NCI-H1694 (cell line): Measurements from ENCODE around the gene XPO5.
"Not testable (repeated sequence)": the region's sequence is repeated elsewhere in the genome, so short reads cannot be mapped to it uniquely, and the experiment has no call there.

Experiments
- DNase-seq: peaks from one replicate; lab custom pipeline; 2025; lab: John Stamatoyannopoulos, UW

The XPO5 gene

DNA sequence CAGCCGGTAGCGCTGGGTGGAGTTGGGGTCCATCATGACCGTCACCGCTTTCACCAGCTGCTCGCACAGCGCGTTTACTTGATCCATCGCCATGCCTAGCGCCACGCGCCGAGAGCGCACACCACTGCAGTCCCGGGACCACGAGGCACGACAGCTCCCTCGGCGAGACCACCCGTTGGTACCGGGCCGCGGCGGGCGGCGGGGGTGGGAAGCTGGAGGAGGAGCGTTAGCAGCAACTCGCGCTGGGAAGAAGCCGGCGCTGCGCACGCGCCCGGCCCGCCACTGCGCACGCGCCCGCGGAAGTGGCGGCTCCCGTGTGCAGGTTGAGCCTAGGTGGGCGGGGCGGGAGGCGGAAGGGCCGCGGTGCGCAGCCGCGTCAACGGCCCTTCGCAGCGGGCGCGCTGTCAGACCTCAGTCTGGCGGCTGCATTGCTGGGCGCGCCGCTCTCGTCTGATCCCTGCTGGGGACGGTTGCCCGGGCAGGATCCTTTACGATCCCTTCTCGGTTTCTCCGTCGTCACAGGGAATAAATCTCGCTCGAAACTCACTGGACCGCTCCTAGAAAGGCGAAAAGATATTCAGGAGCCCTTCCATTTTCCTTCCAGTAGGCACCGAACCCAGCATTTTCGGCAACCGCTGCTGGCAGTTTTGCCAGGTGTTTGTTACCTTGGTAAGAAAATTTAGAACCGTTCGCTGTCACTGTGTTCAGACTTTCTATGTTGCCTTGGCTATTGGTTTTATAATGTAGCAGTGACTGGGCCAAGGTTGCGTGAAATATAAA lies at the start of gene XPO5, which contains the start of gene POLH:
XPO5 (minus strand) TSS at position 267 of the 780 bp plus-strand sequence; CDS start at position 93, 174 bp downstream.
POLH (plus strand) TSS at position 414 of the 780 bp plus-strand sequence. CDS start 6,135 bp downstream, outside the sequence.
- DNase-seq: peak; percentile 73

DNA sequence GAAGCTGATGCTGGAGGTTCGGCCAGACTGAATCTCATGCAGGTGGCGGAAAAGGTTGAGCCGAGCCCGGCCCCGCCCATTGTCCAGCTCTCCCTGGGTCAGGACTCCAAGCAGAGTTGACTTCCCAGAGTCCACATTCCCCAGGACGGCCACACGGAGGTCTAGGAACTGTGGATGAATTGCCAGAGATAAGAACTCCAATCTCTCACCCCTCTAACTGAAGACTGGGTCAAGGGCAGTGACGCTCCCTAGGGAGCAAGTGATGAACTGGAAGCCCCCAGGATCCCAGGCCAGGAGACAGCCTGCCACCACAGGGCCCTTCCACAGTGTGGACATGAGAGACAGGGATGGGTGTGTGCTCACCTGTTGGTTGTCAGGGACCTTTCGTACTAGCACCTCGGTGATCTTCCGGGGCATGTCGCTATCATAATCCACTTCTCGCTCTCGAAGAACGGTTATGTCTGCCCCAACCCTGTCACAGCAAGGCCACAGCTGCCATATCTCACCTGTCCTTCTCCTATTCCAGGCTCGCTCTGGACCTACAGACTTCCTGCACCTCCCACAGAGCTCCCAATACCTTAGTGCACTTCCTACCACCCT lies 49.7 kb upstream of the XPO5 start:
- DNase-seq: no peak

DNA sequence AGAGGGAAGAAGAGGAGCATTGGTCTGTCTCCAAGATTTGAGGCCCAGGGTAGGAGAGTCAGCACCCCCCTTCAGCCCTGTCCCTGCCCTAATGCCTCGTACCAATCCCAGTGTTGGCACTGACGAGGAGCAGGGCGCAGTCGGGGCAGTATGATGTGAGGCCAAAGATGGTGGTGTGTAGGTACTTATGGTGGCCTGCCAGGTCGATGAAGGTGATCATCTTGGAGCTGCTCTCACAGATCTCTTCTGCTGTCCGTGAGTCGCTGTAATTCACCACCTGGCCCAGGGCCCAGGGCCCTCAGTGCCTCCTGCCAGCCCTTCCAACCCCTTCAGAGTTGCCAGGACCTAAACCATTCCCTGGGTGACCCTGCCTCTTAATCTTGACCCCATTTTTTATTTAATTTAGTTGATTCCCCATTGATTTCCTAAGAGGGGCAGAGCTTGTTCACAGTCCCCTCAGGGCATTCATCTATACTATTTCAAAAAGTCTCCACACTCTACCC lies 49.0 kb upstream of the XPO5 start:
- no peak for DNase-seq

DNA sequence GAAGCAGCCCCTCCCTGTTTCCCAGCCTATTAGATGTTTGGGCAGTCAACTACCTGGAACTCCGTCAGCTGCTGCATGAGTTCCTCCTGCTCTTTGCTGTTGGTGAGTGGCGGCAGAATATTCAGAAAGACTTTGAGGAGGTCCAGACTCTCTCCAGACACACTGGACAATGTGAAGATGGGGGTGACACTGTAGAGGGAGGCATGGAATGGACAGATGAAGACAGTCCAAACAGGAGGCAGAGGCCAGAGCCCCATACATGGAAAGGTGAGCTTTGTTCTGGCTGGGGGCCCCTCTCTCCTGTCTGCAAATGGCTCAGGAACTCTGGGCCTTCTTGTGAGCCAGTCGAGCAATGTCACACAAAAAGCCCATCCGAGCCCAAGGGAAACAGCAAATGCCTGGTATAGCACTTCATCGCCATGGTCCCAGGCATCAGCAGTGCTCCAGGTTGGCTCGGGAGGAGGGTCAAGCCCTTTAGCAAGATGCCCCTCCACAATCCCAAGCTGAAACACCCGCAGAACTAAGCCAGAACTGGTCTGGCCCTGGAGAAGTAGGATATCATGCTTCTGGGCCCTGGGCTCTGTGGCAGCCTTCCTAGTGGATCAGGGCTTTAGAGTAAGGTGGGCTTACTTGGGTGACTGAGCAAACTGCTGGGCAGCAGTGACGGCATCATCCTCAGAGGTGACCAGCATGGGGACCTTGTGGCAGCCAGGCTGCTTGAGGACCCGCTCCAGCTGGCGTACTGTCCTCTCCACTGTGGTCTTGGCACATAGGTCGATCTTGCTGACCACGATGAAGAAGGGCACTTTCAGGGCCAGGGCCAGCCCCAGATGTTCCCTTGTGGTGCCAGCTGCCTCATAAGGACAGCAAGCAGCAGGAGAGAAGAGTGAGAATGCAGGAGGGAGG lies 48.3 kb upstream of the XPO5 start:
- DNase-seq: no peak

- DNase-seq: no peak
Observed at GRCh38 chr6:43622541-43622940, 46.7 kb upstream of the XPO5 start.

- DNase-seq: no peak
Observed at GRCh38 chr6:43621836-43622180, 46.0 kb upstream of the XPO5 start.

DNA sequence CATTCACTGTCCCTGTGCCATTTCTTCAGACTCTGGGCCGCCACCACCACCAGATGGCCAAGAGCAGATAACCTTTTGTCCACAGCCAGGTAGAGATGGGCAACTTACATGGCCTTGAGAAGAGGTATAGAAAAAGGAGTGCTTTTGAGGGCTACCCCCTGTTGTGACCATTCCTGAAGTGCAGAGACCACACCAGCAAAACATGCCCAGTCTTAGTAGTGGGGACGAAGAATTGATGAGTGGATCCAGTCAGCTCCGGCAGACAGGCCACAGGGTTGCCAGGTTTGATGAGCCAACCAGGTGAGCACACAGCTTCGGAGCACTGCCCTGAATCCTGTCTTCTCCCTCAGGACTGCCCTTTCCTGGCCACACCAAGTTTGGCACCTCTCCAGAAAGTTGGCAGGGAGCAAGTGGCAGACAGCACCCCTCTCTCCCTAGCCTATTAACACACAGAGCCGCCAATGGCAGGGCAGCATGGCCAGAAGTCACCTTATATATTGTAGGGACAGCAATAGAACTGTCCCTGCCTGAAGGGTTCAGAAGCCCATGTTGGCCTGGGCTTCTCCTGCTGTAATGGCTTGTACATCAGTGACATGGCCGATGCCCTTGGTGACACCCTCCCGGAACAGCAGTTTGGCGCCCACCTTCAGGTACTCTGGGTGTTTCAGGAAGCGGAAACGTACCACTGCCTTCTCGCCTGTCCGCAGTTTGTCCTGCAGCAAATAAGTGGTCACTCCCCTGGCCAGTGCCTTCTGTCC lies 45.4 kb upstream of the XPO5 start:
- DNase-seq: no peak

GRCh38 chr6:43616725-43617472 lies 41.1 kb upstream of the XPO5 start:
- no peak for DNase-seq

GRCh38 chr6:43614396-43614730 lies 38.5 kb upstream of the XPO5 start:
- DNase-seq: no peak

DNA sequence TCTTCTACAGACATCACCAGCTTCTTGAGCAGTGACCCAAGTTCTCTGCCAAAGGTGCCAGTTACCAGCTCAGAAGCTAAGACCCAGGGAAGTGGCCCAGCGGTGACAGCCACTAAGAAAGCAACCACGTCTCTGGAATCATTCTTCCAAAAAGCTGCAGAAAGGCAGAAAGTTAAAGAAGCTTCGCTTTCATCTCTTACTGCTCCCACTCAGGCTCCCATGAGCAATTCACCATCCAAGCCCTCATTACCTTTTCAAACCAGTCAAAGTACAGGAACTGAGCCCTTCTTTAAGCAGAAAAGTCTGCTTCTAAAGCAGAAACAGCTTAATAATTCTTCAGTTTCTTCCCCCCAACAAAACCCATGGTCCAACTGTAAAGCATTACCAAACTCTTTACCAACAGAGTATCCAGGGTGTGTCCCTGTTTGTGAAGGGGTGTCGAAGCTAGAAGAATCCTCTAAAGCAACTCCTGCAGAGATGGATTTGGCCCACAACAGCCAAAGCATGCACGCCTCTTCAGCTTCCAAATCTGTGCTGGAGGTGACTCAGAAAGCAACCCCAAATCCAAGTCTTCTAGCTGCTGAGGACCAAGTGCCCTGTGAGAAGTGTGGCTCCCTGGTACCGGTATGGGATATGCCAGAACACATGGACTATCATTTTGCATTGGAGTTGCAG lies 38.0 kb upstream of the XPO5 start:
- DNase-seq: no peak

- no peak for DNase-seq
Observed at GRCh38 chr6:43610431-43610830, 34.6 kb upstream of the XPO5 start.

DNA sequence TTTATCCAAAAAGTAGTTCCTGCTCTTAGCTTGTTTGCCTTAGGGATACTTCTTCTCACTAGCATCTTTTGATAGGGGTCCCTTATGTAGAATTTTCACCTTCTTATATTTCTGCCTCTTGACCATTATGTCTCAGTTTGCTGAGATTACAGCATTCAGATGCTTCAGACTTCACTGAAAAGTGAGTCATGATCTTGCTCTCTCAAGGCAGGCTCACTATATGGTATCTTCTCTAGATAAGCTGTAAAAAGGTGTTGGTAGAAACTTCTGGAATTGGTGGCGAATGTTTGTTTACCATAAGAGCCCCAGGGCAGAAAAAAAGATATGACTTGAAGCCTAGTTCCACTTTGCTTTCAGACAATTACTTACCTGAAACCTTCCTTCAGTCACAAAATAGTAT lies 33.6 kb upstream of the XPO5 start:
- DNase-seq: no peak

DNA sequence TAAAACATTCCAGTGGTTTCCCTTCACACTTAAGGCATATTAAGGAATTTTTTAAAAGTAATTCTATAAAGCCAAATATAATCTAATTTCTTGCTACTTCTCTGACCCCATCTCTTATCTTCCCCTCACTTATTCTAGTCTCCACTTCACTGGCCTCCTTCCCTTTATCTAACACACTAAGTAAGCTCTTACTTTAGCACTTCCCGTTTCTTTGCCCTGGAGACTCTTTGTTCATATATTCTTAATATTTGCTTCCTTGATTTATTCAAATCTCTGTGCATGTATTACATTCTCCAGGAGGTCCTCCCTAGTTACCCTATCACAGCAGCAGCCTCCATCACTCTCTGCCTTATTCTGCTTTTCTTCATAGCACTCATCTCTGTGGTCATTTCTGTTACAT lies 33.0 kb upstream of the XPO5 start:
- DNase-seq: no peak

DNA sequence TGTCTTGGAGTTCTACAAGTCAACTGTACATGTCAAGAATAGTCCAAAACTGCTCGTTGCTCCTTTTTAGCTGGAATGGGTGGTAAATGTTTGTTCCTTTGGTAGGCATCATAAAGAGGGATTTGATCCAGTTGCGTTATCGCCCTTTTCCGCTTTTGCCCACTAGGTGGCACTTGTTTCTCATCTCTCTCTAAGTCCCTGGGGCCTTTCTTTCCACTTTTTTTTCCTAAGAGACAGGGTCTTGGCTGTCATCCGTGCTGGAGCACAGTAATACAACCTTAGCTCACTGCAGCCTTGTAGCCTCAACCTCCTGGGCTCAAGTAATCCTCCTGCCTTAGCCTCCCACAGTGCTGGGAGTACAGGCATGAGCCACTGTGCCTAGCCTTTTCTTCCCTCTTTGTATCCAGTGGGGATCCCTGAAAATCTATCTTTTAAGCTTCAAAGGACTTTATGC lies 32.5 kb upstream of the XPO5 start:
- peak; percentile 84 for DNase-seq

- no peak for DNase-seq
Observed at GRCh38 chr6:43606019-43606418, 30.2 kb upstream of the XPO5 start.

DNA sequence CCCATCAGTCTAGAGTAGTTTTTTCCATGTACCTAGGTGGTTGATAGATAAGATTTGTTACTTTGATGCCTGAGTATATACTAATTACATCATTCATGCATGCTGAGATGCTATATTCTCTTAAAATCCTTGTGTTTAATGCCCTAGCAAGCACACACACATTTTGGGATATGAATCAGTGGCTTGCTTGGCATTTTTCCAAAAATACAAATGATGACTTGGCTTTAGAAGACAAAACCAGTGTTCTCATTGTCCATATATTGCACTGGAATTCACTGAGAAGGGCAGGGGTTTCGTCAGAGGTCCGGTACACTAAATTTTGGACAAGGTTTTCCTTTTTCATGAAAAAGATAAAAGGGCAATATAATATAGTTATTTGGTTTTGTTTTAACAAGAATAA lies 28.3 kb upstream of the XPO5 start:
- DNase-seq: no peak

DNA sequence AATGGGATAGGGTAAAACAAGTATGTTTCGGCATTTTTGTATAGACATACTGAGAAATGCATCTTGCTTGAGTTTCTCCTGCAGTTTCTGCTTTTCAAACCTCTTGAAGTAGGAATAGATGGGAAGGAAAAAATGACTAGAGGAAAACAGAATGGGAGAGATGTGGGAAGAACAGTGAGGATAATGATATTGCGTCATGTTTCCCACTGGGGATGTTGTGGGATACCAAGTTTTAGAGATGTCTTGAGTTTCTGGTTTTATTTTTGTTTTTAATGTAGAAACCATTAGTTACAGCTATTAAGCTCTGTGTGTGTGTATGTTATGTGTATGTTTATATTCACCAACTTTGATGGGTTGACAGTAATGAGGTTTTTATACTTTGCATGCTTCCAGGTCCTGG lies 24.8 kb upstream of the XPO5 start:
- no peak for DNase-seq

GRCh38 chr6:43593938-43594337 lies 18.1 kb upstream of the XPO5 start:
- DNase-seq: no peak

DNA sequence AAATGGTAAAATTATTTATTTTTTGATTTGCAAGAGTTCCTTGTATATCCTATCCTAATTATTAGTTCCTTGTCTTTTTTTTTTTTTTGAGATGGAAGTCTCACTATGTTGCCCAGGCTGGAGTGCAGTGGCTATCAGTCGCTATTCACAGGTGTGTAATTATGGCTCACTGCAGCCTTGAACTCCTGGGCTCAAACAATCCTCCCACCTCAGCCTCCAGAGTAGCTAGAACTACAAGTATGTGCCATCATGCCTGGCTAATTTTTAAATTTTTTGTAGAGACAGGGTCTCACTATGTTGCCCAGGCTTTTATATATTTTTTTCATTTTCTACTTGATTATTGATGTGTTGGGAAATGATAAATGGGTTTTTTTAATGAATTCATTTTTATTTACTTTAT lies 13.7 kb upstream of the XPO5 start:
- not testable (repeated sequence) for DNase-seq

GRCh38 chr6:43588194-43588593 lies 12.4 kb upstream of the XPO5 start:
- DNase-seq: no peak
